Thoracic aorta (tissue), 2 donors: ENCODE data around the gene RNF141. TPM values are rescaled to one million over a fixed set of nuclear protein-coding genes. Genes with fewer than 3 reads are reported as not detected.

ENCODE experiments used
- ATAC-seq: fragments of 150-250 bp; one replicate; pipeline ENCODE4 v1.8.0; 2017; ENCODE audit warnings: low read depth; ENCODE audit not compliant: insufficient number of reproducible peaks, low FRiP score
- DNase-seq: peaks from one replicate; pipeline ENCODE4 v3.0.0-alpha.2; 2020; ENCODE audit warnings: low spot score
- H3K27ac ChIP-seq, 2 donors: fragments of 200-600 bp; sonication (generic); 1 replicate in 1 of 2; 2 replicates in 1 of 2; pipeline ENCODE4 v1.5.1; 2016; ENCODE audit warnings: mild to moderate bottlenecking in 2 of 2, moderate library complexity in 2 of 2
- H3K27me3 ChIP-seq: fragments of 200-600 bp; sonication (generic); replicated peaks from 2 replicates; pipeline ENCODE4 v1.6.0; 2016; ENCODE audit warnings: mild to moderate bottlenecking; ENCODE audit not compliant: insufficient read depth
- H3K36me3 ChIP-seq: fragments of 200-600 bp; sonication (generic); one replicate; pipeline ENCODE4 v1.5.1; 2016
- H3K4me1 ChIP-seq, 2 donors: fragments of 200-600 bp; sonication (generic); 1 replicate in 1 of 2; 2 replicates in 1 of 2; pipeline versions ENCODE4 v1.5.1 to v1.6.0; 2016; ENCODE audit warnings: low read depth in 2 of 2, mild to moderate bottlenecking in 1 of 2; ENCODE audit not compliant: control insufficient read depth in 1 of 2
- H3K4me3 ChIP-seq: fragments of 200-600 bp; sonication (generic); 2 replicates; pipeline ENCODE4 v1.5.1; 2016; ENCODE audit warnings: mild to moderate bottlenecking
- H3K9me3 ChIP-seq: fragments of 200-600 bp; sonication (generic); 2 replicates; pipeline ENCODE4 v1.5.1; 2016
- total RNA-seq, 2 donors: library from RNA; depleted of rRNA; stranded (reverse); fragments of >200 nt; gene quantifications; one replicate each; pipeline versions ENCODE4 v1.1.0 to v1.2.3, GENCODE V29; 2016
- TF ChIP-seq, protein P1 (sequence below): fragments of 200-600 bp; sonication (generic); IDR thresholded peaks from one replicate; pipeline ENCODE4 v1.5.1; 2019; ENCODE audit warnings: antibody characterized with exemption

The RNF141 gene
- total RNA-seq, 2 donors from 2014 or later, result 37.3 to 47.2 TPM

DNA sequence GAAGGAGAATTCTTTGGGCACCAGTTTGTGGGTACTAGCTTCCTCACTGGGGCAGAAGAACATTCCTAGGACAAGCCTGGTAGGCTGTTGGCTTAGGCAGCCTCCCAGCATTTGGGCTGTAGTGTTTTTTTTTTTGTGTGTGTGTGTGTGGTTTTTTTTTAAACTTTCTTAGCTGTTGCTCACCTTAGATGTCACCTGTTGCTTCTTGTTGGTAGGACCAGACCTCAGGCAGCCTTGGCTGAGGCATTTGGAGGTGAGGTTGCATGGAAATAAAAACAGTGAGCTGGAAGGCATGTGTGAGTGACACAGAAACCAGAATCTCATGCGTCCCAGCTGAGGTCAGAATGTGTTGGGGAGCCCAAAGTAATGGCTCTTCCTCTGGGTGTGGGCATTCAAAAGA lies 64.6 kb downstream of the RNF141 start:
- no peak overlapping the region for H3K27ac ChIP-seq
- no peak overlapping the region for H3K4me3 ChIP-seq
- H3K27me3 ChIP-seq, result no peaks in the 10 kb centered on the region
- TF ChIP-seq, protein P1, sequence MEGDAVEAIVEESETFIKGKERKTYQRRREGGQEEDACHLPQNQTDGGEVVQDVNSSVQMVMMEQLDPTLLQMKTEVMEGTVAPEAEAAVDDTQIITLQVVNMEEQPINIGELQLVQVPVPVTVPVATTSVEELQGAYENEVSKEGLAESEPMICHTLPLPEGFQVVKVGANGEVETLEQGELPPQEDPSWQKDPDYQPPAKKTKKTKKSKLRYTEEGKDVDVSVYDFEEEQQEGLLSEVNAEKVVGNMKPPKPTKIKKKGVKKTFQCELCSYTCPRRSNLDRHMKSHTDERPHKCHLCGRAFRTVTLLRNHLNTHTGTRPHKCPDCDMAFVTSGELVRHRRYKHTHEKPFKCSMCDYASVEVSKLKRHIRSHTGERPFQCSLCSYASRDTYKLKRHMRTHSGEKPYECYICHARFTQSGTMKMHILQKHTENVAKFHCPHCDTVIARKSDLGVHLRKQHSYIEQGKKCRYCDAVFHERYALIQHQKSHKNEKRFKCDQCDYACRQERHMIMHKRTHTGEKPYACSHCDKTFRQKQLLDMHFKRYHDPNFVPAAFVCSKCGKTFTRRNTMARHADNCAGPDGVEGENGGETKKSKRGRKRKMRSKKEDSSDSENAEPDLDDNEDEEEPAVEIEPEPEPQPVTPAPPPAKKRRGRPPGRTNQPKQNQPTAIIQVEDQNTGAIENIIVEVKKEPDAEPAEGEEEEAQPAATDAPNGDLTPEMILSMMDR, result no peak
- peaks cover 0 to 12% of the 10 kb centered on the region in 2 donors for H3K4me1 ChIP-seq
- no peaks in the 10 kb centered on the region for H3K9me3 ChIP-seq
- ATAC-seq, result no peak
- H3K36me3 ChIP-seq, result no peaks in the 10 kb centered on the region
- DNase-seq, result no peak

- no peak overlapping the region for H3K27ac ChIP-seq
- H3K9me3 ChIP-seq, result no peaks in the 10 kb centered on the region
- H3K36me3 ChIP-seq, result no peaks in the 10 kb centered on the region
- H3K4me3 ChIP-seq, result no peak overlapping the region
- TF ChIP-seq, protein P1, result no peak
- no peaks in the 10 kb centered on the region for H3K27me3 ChIP-seq
- H3K4me1 ChIP-seq, result peaks cover 0 to 12% of the 10 kb centered on the region in 2 donors
- ATAC-seq (no peak), DNase-seq (no peak)
Observed at GRCh38 chr11:10474551-10474950, 66.4 kb downstream of the RNF141 start.

DNA sequence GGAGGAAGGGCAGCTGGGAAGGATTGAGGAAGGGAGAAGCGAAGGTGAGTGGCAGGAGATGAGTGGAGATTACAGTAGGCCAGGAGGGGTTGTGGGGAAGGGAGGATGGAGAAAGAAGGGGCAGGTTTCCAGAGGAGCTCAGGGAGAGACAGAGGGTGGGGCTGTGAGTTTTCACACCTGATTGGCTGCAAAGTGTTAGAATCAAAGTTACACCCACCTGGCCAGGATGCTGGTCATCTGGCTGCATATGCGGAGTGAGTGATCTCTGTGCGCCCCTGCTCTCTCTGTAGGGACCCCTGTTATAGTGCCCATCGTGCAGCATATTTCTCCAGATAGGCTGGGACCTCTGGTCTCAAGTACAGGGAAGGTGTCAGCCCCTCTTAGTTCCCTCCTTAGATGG lies 67.6 kb downstream of the RNF141 start:
- H3K36me3 ChIP-seq, result no peaks in the 10 kb centered on the region
- no peak for ATAC-seq
- H3K27me3 ChIP-seq, result no peaks in the 10 kb centered on the region
- H3K4me3 ChIP-seq, result no peak overlapping the region
- DNase-seq, result no peak
- peaks cover 0 to under 1% of the 10 kb centered on the region in 2 donors for H3K4me1 ChIP-seq
- no peaks in the 10 kb centered on the region for H3K9me3 ChIP-seq
- no peak overlapping the region for H3K27ac ChIP-seq
- TF ChIP-seq, protein P1, result no peak

GRCh38 chr11:10462746-10463300 lies 78.2 kb downstream of the RNF141 start:
- ATAC-seq (no peak), DNase-seq (no peak)
- Histone ChIP-seq H3K27ac (no peak overlapping the region), H3K36me3 (no peaks in the 10 kb centered on the region), H3K27me3 (no peaks in the 10 kb centered on the region), H3K4me1 (no peaks in the 10 kb centered on the region), H3K4me3 (no peak overlapping the region), H3K9me3 (no peaks in the 10 kb centered on the region)
- TF ChIP-seq, protein P1, result no peak

Other genes with a start within 250 kb of the RNF141 start
- 10 to 100 TPM; 53.8 to 60.8 TPM for gene SBF2, start 247.0 kb downstream of the RNF141 start, total RNA-seq
- gene ADM, start 236.1 kb downstream of the RNF141 start, total RNA-seq, result 100 to 1,000 TPM in 1 of 2 donors, 10 to 100 TPM in 1; 50.0 to 193 TPM
- 10 to 100 TPM in 1 of 2 donors, 1 to 10 TPM in 1; 7.0 to 17.6 TPM for gene AMPD3, start 85.9 kb downstream of the RNF141 start, total RNA-seq
- gene LYVE1, start 27.5 kb upstream of the RNF141 start, total RNA-seq, result 100 to 1,000 TPM in 1 of 2 donors, 10 to 100 TPM in 1; 81.5 to 121 TPM
- gene IRAG1, start 152.6 kb upstream of the RNF141 start, total RNA-seq, result 100 to 1,000 TPM; 281 to 393 TPM
- 10 to 100 TPM; 15.0 to 20.1 TPM for gene CTR9, start 210.1 kb upstream of the RNF141 start, total RNA-seq